Measurements from ENCODE around the gene PPP3CA. TPM values are rescaled to one million over a fixed set of nuclear protein-coding genes. Genes with fewer than 3 reads are reported as not detected.
"Not testable (repeated sequence)": the region's sequence is repeated elsewhere in the genome, so short reads cannot be mapped to it uniquely, and the experiment has no call there.

The PPP3CA gene
- total RNA-seq, 1 donor from 2014 or later = 22.9 TPM

DNA sequence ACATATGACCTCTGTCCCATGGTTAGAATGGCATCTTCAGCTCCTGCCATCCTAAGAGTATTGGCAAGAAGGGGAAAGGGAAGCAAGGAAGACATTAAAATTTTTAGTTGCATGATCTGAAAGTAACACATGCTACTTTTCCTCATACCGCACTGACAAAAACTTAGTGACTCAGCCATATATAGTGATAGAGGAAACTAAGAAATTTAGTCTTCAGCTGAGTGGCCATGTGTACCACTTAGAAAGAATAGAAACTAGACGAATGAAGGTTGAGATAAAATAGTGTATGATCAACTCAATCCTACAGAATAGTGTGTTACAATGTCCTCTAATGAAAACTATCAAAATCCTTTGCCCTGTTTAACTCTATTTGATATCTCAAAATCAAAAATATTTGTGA, 164.1 kb downstream of the PPP3CA start:
- intact Hi-C loops (cut with micrococcal nuclease) = no loop called here

DNA sequence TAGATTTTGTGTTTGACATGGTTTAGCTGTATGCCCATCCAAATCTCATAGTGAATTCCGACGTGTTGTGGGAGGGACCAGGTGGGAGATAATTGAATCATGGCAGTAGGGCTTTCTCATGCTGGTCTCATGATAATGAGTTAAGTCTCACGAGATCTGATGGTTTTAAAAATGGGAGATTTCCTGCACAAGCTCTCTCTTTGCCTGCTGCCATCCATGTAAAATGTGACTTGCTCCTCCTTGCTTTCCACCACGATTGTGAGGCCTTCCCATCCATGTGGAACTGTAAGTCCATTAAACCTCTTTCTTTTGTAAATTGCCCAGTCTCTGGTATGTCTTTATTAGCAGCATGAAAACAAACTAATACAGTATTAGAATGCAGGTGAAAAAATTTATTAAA, 164.6 kb downstream of the PPP3CA start:
- intact Hi-C loops (cut with micrococcal nuclease) = not testable (repeated sequence)

GRCh38 chr4:101178731-101179130, 168.6 kb downstream of the PPP3CA start:
- intact Hi-C loops (cut with micrococcal nuclease) = no loop called here

DNA sequence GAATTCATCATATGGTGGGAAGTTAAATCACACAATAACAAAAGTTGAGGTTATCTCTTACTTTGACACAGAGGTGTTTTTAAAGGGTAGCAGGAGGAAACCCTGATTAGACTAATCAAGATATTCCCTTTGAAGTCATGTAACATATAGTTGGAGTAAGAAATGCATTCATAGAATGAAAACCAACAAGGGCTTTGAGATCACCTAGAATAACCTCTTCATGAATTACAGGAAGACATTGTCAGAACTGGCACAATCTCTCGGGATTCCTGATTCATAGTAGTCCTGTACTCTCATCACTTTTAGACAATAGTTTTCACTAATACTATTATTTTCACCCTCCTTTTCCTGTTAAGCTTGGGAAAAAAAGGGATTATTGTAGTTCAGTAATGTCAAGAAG, 170.2 kb downstream of the PPP3CA start:
- intact Hi-C loops (cut with micrococcal nuclease) = no loop called here

- intact Hi-C loops (cut with micrococcal nuclease) = no loop called here
Observed at GRCh38 chr4:101175896-101176676, 171.2 kb downstream of the PPP3CA start.

GRCh38 chr4:101174679-101175345, 172.5 kb downstream of the PPP3CA start:
- intact Hi-C loops (cut with micrococcal nuclease) = no loop called here

DNA sequence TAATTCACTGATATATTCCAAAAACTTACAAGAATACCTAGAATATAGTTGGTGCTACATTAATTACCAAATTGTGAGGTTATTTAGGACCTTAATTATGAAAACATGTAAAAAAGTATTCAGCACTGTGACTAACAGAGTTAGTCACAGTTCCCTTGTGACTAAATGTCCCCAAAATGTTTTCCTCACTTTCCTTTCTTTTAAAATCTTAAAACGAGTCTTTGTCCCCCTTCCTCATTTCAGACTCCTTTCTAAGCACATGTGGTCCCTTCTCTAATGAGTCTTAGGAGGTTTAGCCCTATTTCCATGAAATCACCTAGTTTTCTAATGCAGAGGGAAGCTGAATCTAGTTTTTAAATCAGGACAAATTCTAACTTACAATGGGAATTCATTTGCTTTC, 175.0 kb downstream of the PPP3CA start:
- intact Hi-C loops (cut with micrococcal nuclease) = no loop called here

- intact Hi-C loops (cut with micrococcal nuclease) = no loop called here
Observed at GRCh38 chr4:101171747-101172146, 175.6 kb downstream of the PPP3CA start.

DNA sequence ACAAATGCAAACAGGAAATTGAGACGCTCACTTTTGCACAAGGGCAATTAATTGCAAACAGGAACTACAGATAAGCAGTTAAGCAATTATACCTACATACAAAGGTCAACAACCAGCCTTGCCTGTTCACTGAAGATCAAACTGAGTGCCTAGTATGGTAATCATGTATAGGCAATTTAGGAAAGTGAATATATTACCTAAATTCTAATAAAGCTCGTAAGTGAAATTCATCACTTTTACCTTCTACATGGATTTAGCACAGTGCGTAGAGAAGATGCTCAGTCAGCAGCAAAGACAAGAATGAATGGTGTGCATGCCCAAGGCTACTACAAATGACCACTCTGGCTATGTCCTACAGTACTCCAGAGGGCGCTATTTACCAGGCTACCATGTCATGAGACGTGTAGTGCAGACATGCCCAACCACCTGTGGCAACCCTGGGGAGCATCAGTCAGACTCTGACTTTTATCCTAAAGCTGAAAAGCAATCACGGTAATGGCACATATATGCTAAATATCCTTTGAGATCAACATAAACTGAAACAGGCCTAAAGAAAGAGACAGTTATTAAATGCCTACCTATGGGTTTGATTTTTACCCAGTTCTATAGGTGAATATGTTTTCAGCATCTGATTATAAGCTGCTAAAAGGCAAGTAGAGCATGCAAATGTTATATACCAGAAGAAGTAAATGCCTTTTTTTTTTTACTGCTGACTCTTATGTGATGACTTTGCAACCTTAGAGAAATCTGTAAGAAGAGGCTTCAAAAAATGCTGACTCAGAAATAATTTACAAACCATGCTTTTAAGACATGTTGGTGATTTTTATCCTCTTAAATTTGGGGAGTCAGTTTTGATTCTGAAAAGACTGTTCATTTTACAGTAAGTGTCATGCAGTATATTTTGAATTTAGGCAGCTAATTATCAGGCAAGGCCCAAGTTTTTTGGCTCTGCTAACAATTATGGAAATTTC, 178.0 kb downstream of the PPP3CA start:
- intact Hi-C loops (cut with micrococcal nuclease) = loop anchor here (1.0 to 10.0 kb wide), 10 partner anchors 178 to 1261 kb away; partner anchors contain the start of genes BANK1 and PPP3CA

- intact Hi-C loops (cut with micrococcal nuclease) = loop anchor here (10.0 kb wide), 1 partner anchor 631 kb away; the partner anchor contains the start of gene BANK1
Observed at GRCh38 chr4:101163936-101164335, 183.4 kb downstream of the PPP3CA start.

- intact Hi-C loops (cut with micrococcal nuclease) = loop anchor here (10.0 kb wide), 1 partner anchor 632 kb away; the partner anchor contains the start of gene BANK1
Observed at GRCh38 chr4:101162990-101163380, 184.3 kb downstream of the PPP3CA start.

- intact Hi-C loops (cut with micrococcal nuclease) = loop anchor here (10.0 kb wide), 1 partner anchor 634 kb away; the partner anchor contains the start of gene BANK1
Observed at GRCh38 chr4:101160792-101161592, 186.3 kb downstream of the PPP3CA start.

- intact Hi-C loops (cut with micrococcal nuclease) = no loop called here
Observed at GRCh38 chr4:101158507-101158906, 188.8 kb downstream of the PPP3CA start.

DNA sequence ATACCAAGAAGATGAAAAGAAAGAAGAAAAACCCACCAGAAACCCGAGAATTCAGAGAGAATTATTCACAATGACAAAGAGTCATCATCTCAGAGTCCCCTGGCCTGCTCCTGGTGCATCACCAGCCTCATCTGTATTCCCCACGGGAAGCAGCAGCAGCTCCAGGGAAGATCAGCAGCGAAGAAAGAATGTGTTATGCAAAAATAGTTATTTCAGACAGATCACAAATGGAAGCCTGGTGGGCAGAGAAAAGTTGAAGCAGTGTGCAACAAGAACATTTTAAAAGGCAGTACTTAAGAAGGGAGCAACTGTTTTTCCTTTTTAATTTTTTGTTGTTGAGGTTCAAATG, 189.2 kb downstream of the PPP3CA start:
- intact Hi-C loops (cut with micrococcal nuclease) = no loop called here

- intact Hi-C loops (cut with micrococcal nuclease) = no loop called here
Observed at GRCh38 chr4:101157415-101158133, 189.8 kb downstream of the PPP3CA start.

DNA sequence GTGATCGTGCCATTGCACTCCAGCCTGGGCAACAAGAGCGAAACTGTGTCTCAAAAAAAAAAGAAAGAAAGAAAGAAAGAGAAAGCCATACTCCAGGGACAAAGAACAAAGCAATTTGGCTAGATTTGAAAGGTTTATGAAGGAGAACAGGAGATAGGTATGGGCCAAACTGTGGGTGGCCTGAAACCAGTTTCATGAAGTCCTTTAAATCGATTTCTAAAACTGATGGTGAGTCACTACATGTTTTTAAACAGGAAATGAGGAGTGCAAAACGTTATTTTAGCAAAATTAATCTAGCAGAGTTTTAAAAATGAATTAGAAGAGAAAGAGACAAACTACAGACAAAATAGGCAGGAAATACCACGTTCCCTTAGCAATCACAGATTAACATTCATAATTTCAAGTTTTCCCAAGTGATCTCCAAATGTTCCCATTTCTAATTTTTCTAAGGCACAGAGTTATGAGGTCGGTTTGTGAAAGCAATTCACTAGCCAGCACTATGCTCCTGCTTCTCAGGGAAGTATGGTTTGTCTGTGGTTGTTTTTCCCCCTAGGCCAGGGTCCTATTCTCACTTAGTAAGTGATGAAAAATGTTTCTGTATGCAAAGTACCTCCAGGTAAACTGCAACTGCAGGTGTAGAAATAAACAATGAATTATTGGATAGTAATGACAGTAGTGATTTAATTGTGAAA, 190.6 kb downstream of the PPP3CA start:
- intact Hi-C loops (cut with micrococcal nuclease) = no loop called here

GRCh38 chr4:101155945-101156344, 191.4 kb downstream of the PPP3CA start:
- intact Hi-C loops (cut with micrococcal nuclease) = loop anchor here (2.0 kb wide), 1 partner anchor 45 kb away; no protein-coding TSS in a partner anchor

DNA sequence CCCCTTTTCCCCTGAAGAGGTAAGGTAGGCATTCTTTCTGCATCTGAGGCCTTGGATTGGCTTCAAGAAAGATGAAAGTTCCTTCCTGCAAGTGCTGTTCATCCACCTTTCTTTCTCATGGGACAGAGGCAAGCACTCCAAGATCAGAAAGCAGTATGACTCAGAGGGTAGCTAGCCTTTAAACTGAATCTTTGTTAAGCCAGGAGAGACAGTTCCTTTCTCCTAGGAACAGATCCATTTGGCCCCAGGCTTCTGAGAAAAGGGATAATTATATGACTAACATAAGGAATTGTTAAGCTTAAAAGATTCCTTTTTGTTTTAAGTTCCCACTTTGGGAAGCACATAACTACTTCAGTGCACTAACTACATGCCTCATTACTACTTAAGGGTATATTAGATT, 192.0 kb downstream of the PPP3CA start:
- intact Hi-C loops (cut with micrococcal nuclease) = loop anchor here (2.0 kb wide), 1 partner anchor 45 kb away; no protein-coding TSS in a partner anchor

- intact Hi-C loops (cut with micrococcal nuclease) = loop anchor here (2.0 kb wide), 1 partner anchor 43 kb away; no protein-coding TSS in a partner anchor
Observed at GRCh38 chr4:101153653-101154052, 193.7 kb downstream of the PPP3CA start.

All from T-helper 1 cell treated with Interleukin-12 subunit alpha and Interleukin-12 subunit beta and Interleukin-4 antibody, amounts not matched to agents 30 ng/mL and 1 ng/mL, for 36 hours (primary cell).